Measurements from ENCODE around the gene MICAL3.

GRCh38 chr22:17761138-17761488, 263.2 kb downstream of the MICAL3 start:
- TF ChIP-seq EZH2 (IDR thresholded peaks at IDR 0.05) = no peak
- no peak for TF ChIP-seq POLR2AphosphoS5 (IDR thresholded peaks at IDR 0.05; ENCODE audit: borderline replicate concordance, low read depth, low read length)
